Activated CD4-positive, alpha-beta T cell treated with anti-CD3 and anti-CD28 coated beads, Interleukin-2, Interleukin-6, amounts not matched to agents 100 ng/mL and 50 ng/mL, durations not matched to agents 16 hours and 8 hours (primary cell): ENCODE results near the gene TRIM38.
A peak's percentile ranks its signal among the peaks of the same experiment; 100 is the strongest.
"Not testable (repeated sequence)": the region's sequence is repeated elsewhere in the genome, so short reads cannot be mapped to it uniquely, and the experiment has no call there.

Experiments used
- DNase-seq: peaks from one replicate; pipeline ENCODE4 v3.0.0-alpha.2; 2020

TRIM38 gene

DNA sequence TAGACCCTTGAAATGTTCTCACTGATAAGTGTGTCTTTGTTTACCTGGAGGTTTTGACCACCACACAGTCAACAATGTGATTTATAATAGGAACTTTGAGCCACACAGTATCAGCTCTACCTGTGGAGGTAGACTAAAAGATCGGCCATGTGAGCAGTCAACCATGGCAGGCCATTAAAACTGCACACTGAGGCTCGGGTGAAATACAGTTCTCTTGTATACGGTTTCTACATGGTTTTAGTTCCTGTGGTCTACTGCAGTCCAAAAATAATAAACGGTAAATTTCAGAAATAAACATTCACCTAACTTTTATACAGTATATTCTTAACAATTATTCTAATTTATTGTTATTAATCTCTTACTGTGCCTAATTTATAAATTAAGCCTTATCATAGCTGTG lies 47.2 kb downstream of the TRIM38 start:
- no peak for DNase-seq

DNA sequence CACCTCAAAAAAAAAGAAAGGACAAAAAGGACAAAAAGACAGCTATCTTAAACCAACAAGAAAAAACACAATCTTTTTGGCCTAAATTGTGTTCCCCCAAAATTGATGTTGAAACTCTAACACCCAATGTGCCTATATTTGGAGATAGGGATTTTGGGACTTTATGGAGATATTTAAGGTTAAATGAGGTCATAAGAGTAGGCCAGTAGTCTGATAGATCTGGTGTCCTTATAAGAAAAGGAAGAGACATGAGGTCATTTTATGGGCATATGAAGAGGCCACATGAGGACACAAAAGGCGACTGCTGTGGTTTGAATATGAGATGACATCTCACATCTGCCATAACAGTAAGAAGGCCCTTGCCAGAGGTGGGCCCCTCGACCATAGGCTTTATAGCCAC lies 49.5 kb downstream of the TRIM38 start:
- no peak for DNase-seq

DNA sequence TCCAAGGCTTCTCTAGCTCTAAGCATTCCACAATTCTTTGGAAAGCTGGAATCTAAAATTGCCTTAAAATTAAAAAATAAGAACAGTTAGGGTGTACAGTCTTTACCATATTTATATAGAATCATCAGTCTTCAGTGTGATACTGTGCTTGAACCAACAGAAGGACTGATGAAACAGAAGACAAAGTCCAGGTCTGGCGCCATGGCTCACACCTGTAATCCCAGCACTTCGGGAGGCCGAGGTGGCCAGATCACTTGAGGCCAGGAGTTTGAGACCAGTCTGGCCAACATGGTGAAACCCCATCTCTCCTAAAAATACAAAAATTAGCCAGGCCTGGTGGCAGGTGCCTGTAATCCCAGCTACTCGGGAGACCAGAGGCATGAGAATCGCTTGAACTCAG lies 51.8 kb downstream of the TRIM38 start:
- DNase-seq, result not testable (repeated sequence)

DNA sequence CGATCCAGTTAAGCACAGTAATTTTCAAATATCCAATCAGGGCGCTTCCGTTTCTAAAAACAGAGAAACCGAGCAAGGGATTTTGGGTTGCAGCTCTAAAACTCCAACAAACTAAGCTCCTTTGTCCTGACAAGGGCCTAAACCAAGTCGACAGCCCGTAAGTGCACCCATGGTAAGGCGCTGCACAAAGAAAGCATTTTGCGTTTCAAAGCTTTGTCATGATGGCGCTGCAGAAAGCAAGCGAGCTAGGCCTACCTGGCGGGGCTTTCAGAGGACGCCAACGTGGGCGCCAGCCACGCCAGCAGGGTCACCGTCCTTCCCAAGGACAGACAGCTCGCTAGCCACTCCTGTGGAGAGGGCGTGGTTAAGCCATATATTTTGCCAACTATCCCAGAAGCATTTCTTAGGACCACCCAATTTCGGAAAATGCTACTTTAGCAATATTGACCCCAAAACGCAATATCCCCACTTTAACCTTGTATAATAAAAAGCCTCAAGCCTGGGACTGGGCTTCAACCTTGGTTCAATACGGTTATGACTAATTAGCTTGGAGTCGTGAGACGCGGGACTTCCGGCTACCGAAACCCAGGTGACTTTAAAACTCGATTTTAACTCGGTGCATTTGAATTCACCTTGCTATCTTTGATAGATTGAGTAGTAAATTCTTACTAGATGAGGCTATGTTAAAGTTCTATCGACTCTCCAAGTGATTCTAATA lies 53.8 kb downstream of the TRIM38 start:
- peak; percentile 30 for DNase-seq

DNA sequence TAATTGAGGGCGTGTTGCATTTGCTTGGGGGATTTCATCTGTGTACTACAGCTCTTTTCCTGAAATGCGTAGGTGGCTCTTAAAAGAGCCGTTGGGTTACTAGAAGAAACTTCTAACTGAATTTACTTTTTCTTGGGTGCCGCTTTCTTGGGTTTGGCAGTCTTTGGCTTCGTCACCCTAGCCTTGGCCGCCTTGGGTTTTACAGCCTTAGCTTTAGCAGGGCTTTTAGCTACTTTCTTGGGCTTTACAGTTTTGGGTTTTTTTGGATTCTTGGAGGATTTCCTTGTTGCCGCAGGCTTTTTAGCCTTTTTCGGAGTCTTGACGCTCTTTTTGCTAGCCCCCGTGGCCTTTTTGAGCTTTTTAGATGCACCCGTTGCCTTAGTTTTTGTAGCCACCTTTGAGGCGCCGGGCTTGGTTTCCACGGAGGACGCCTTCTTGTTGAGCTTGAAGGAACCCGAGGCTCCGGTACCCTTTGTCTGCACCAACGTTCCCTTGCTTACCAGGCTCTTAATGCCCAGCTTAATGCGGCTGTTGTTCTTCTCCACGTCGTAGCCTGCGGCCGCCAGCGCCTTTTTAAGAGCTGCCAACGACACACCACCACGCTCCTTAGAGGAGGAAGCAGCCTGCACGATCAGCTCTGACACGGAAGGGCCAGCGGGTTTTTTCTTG lies 54.5 kb downstream of the TRIM38 start:
- DNase-seq, result peak; percentile 45

DNA sequence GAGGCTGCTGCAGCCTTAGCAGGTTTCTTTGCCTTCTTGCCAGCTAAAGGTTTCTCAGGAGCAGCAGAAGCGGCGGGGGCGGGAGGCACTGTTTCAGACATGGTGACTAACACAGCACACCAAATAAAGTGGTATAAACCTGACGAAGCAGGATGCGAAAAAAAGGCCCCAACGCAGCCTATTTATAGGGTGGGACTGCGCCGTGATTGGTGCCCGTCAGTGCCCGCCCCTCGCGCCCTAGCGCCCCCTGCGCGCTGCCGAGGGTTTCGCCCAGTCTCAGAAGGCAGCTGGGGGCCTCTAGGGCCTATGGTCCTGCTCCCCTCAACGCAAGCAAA lies 55.0 kb downstream of the TRIM38 start:
- DNase-seq, result peak; percentile 92

DNA sequence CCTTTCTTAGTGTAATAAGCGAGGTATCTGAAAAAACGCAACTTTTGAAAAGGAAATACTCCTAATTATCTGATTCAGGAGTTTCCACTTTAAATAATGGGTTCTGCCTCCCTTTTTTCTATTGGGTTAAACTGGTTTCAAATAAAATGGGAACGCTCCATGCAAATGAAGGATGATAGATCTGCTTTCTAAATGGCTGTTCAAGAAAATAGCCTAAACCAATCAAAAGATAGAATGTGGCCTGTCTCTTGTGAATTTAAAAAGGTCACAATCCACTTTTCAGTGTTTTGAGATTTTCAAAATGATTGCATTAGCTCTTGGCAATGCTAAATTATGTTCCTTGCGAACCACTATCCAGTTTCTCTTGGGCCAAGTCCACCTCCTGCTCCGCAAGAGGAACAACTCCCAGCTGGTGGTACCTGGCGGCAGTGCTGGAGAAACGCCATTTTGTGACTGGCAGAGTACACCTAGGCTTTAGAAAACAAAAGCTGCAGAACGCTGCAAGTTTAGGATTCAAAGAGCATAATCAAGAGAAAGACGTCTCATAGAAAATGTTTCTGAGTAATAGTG lies 56.7 kb downstream of the TRIM38 start:
- DNase-seq, result no peak

DNA sequence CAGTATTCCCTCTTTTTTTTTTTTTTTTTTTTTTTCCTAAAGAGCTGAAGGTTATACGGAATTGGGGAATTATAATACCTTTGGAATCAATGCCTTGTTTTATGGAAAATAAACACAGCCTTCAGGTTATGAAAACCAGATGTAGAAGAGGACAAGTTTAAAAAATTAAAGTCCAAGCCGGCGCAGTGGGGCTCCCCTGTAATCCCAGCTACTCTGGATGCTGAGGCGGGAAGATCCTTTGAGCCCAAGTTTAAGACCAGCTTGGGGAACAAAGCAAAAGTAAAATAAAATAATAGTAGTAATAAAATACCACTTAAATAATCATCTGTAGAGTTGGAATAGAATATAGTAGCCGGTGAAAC lies 57.3 kb downstream of the TRIM38 start:
- DNase-seq, result no peak

DNA sequence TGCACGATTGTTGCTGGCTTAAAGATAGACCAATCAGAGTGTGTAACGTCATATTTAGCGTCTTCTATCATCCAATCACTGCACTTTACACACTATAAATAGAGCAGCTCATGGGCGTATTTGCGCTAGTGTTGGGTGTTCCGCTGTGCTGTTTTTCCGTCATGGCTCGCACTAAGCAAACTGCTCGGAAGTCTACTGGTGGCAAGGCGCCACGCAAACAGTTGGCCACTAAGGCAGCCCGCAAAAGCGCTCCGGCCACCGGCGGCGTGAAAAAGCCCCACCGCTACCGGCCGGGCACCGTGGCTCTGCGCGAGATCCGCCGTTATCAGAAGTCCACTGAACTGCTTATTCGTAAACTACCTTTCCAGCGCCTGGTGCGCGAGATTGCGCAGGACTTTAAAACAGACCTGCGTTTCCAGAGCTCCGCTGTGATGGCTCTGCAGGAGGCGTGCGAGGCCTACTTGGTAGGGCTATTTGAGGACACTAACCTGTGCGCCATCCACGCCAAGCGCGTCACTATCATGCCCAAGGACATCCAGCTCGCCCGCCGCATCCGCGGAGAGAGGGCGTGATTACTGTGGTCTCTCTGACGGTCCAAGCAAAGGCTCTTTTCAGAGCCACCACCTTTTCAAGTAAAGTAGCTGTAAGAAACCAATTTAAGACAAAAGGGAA lies 57.9 kb downstream of the TRIM38 start:
- DNase-seq, result peak; percentile 92

DNA sequence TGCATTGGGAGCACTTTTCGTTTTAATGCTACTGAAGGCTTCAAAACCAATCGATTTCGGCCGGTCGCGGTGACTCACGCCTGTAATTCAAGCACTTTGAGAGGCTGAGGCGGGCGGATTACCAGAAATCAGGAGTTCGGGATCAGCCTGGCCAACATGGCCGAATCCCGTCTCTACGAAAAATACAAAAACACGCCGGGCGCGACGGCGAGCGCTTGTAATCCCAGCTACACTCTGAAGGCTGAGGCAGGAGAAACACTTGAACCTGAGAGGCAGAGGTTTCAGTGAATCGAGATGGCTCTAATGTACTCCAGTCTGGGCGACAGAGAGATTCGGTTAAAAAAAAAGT lies 58.4 kb downstream of the TRIM38 start:
- DNase-seq, result peak; percentile 80

DNA sequence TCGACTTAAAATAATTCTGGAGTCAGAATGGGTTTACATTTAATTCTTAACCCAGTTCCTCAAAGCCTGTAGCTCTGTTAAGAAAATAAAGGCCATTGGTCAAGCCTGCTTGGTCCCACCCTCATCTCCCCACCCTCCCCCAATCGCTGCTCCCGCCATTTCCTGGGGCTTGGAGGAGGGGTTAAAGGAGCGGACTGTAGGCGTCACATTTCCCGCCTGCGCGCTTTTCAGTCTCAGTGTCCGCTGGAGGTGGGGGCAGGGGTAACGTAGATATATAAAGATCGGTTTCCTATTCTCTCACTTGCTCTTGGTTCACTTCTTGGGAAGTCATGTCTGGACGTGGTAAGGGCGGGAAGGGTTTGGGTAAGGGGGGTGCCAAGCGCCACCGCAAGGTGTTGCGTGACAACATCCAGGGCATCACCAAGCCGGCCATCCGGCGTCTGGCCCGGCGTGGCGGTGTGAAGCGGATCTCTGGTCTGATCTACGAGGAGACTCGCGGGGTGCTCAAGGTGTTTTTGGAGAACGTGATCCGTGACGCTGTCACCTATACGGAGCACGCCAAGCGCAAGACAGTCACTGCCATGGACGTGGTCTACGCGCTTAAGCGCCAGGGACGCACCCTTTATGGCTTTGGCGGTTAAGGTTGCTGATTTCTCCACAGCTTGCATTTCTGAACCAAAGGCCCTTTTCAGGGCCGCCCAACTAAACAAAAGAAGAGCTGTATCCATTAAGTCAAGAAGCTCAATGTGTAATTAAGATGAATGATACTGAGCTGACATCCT lies 58.9 kb downstream of the TRIM38 start:
- DNase-seq, result peak; percentile 97

DNA sequence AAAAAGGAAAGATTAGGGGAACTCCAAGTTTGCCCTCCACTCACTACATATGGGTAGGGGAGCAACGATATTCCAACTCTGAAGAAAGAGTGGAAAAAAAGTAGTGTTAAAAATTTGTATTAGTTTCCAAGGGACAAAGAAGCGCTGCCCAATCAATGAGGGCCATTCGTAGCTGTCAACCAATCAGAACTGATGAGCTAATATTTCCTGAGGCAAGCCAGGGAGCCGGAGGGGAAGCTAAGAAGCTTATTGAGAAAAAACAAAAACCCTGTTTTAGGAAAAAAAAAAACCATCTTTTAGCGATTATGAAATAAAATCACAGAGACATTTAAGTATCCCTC lies 59.5 kb downstream of the TRIM38 start:
- peak; percentile 76 for DNase-seq

DNA sequence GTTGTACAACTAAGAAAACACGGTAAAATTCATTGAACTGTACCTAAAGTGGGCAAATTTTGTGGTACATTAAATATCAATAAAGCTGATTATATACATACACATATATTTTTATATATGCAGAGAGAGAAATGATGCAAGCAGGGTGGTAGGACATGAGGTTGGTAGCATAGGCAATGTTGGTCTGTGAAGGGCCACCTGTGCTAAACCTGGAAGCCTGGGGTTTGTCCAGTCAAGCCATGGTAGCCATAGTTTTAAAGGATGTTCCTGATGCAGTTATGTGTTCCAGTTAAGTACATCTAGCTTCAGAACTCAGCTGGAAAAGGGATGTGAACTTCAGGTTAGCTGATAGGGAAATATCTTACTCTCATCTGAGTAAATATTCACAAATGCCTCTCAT lies 60.1 kb downstream of the TRIM38 start:
- DNase-seq, result no peak

DNA sequence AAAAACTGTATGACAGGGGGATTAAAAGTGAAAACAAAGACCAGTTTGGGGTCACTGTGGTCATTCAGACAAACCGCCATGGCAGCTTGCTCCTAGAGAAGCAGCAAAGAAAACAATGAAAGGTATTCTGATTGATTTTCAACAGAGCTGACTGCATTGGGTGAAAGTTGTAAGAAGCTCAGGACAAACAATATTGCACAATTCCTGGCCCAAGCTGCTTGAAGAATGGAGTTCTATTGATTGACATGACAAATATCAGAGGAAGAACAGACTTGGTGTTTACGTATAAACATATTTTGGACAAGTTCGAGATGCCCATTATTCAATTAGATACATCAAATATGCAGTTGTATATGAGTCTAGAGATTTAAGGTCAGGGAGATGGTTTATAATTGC lies 62.0 kb downstream of the TRIM38 start:
- no peak for DNase-seq

DNA sequence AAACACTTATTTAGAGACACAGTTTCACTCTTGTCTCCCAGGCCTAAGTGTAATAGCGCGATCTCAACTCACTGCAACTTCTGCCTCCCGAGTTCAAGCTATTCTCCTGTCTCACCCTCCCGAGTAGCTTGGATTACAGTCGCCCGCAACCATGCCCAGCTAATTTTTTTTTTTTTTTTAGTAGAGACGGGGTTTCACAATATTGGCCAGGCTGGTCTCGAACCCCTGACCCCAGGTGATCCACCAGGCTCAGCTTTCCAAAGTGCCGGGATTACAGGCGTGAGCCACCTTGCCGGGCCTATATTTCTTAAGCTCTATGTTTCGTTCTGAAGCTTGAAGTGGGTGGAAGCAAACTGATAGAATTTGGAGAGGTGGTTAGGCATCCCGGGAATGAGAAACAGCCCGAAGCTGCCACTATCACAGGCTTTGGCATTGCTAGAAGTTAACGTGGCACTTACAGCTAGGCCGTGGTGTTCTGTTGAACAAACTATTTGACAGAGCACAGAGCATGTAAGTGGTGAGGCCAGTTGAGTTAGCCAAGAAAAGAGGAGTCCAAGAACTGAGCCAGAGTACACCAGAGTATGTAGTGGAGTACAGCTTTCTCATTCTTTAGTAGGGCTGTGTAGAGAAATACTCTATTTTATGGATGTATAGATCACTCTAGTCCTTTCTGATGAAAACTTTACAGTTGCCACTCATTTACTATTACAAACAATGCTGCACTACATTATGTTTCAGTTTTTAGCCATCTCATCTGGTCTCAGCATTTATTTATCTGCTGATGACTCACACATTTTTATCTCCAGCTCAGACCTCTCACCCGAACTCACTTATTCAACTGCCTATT lies 62.7 kb downstream of the TRIM38 start:
- peak; percentile 50 for DNase-seq

DNA sequence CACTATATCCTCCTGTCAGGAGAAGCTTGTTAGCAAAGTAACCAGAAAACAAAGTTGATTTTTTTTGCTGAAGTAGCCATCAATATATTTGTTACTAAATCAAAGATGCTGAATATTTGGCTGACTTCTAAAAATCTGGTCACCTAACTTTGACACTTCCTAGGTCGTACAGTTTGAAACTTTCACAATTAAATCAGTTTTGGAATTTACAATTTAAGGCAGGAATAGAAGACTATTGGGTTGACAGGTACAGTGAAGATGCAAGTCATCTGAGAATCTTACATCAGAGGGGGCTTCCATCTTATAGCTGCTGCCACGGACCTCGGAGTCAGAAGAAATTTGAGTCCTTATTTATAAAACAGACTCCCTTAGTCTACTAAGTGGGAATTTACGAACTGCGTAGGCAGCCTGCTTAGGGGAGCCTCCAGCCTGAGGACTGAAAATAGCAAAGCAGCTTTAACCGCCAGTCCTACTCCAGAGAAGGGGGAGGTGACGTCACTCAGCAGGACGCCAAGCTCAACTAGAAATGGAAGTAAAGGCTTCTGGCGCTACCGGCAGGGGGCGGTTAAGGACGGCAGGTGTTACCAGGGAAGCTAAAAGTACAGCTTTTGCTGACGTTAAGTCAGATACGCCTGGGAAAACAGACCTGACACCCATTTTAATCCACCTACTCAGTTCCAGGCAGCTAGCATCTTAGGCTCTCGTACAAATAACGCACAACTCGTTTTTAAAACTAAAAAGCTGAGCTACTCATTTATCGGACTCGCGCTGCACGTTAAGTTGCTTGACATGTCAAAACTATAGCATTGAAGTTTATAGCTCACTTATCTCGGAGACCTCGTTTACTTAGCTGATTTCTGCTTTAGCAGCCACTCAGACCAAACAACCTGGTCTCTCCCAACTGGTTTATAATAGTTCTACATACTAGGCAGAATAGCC lies 63.6 kb downstream of the TRIM38 start:
- DNase-seq, result peak; percentile 95

DNA sequence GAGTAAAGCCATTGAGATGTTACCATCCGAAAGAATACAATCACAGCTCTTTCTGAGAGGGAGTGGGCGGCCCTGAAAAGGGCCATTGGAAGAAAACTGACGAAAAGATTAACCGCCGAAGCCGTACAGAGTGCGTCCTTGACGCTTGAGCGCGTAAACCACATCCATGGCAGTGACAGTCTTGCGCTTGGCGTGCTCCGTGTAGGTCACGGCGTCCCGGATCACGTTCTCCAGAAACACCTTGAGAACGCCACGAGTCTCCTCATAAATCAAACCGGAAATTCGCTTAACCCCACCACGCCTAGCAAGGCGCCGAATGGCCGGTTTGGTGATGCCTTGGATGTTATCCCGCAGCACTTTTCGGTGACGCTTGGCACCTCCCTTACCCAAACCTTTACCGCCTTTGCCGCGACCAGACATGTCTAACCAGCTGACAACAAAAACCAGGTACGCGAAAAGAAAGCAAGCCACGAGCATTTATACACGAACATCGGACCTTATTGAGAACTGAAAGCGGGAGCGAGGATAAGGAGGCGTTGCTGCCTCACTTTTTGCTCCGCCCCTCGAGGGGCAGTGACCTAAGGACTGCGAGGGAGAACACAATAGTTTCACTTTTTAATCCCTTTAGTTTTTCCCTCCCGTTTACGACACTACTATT lies 64.4 kb downstream of the TRIM38 start:
- peak; percentile 98 for DNase-seq

DNA sequence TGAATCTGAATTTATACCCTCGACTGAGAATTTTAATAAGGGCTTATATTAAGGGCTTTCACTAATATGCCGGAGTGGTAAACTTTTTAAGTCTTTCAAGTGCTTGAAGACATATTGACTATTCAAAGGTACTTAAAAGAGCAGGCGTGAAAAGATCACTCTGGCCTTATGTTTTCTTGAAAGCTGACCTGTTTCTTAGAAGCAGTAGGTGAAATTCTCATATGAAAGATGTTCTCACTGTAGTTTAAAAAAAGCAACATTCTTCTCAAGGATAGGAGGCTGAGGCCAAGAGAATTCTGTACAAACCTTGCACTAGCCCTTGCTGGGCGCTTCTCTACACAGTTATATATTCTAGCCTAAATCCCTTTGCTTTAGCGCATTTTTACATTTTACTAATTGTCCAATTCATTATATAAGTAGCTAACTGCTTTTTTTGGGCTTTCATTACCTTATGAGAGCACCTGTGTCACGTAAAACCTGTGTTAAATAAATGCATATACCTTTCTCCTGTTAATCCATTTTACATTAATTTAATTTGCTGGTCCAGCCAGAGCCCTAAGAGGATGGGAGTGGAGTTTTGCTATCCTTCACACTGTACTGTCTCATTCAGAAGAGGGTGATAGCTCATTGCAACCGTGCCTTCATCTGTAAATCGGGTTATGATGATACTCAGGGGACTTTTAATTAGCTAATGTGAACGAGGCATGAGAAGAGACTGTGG lies 65.0 kb downstream of the TRIM38 start:
- DNase-seq, result no peak

DNA sequence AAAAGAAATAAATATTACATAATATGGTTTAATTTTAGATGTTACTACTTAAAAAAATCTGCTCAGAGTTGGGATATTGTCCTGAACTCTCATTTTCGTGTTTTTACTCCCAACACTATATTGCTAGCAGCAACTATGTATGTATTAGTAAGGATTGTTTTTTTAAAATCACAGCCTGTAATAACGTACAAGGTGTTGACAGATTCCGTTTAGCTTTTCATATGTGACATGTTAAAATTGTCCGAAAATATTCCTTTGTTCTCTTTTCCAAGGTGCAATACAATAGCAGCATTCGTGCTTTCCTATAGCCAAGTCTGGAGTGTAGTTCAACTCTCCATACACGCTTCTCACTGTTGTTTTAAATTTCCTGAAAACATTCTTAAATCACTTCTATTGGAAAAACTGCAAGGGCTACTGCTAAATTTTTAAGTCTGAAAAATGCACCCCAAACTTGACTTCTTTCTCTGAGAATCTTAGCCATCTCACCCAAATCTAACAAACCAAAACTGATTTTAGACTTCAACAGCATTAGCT lies 65.7 kb downstream of the TRIM38 start:
- no peak for DNase-seq
